HT1080 (cell line): ENCODE measurements around the gene RGS3. TPM values are rescaled to one million over a fixed set of nuclear protein-coding genes. Genes with fewer than 3 reads are reported as not detected.

Experiments
- DNase-seq: peaks from one replicate; pipeline ENCODE4 v3.0.0-alpha.2; 2015; ENCODE audit warnings: low read depth
- total RNA-seq: library from RNA; depleted of rRNA; stranded (reverse); fragments of >200 nt; shearing (Covaris generic); gene quantifications from 2 replicates; pipeline ENCODE4 v1.2.3, GENCODE V29; 2014

RGS3 gene
- total RNA-seq, 1 experiment from 2014 or later: 52.0 TPM

DNA sequence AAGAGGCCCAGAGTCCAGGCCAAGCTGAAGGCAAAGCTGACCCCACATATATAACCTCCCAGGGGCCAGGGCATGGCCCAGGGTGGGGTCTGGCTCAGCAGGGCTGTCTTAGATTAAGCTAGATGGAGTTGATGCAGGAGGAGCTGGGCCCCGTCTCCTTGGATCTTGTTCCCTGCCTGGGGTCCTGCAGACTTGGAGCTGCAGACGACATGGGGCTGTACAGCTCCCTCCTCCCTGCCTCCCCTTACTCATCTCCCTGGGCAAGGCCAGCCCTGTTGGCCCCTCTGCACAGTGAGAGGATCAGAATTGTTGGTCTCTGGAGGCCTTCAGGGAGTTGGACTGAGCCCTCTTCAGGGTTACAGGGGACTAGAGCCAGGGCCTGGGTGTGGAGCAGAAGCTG, 134.9 kb downstream of the RGS3 start:
- DNase-seq: no peak

DNA sequence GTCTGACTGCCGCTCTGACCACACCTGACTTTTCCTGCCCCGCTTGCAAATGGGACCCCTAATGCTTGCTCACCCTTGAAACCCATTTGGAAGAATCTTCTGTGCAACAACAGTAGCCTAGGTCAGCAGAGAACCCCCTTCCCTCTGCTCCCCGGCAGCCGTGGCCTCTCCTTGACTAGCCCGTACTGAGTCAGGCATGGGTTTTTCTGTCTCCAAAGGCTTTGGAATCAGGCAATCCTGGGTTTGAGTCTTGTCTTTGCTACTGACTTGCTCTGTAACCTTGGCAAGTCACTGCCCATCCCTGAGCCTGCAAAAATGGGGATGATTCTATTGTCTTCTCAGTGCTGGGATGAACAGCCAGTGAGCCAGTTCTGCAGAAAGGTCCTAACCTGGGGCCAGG, 135.4 kb downstream of the RGS3 start:
- DNase-seq: no peak

DNA sequence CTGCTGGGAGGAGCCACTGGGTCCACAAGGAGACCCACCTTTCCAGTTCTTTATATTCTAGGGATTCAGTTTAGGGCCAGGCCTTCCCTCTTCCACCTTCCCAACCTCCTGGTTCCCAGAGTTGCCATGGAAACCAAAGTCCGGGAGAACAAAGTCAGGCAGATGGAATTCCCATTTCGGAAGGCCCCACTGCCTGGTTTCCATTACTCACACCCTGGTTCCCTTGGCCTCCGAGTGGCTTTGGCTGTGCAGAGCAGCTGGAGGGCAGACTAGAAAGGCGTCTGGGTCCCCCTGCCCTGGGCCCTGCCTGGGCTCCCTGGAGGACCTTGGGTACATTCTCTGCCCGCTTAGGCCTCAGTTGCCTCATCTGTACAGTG, 136.1 kb downstream of the RGS3 start:
- peak; percentile 71 for DNase-seq

DNA sequence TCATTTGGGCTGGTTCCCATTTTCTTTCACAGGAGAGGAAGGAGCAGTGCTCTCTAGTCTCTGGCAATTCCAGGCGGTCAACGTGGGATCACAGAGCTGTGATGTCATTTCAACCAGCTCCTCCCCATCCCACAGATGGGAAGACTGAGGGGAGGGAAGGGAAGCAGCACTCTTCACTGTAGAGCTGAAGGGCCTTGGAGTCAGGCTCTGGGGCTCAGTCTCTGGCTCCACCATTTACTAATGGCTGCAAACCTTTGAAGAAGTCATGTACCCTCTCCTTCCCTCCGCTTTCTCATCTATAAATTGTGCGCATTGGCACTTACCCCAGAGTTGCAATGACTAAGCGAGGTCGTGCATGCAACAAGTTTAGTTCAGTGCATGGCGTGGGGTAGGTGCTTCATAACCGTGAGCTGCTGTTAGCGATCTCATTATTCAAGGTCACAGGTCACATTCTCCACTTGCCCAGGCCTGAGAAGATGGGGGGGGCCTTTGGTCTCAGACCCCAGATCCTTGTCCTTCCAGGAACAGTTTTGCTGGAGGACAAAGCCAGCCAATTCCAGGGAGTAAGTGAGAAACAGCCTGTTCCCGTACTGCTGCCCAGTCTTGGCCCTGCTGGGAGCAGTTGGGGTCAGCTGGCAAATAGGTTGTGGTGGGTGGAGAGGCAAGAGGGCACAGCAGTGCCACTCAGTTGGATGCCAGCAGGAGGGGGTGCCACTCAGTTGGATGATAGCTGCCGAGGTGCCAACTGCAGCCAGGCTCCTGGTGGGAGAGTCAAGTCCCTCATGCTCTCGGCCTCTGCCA, 136.7 kb downstream of the RGS3 start:
- DNase-seq: no peak

DNA sequence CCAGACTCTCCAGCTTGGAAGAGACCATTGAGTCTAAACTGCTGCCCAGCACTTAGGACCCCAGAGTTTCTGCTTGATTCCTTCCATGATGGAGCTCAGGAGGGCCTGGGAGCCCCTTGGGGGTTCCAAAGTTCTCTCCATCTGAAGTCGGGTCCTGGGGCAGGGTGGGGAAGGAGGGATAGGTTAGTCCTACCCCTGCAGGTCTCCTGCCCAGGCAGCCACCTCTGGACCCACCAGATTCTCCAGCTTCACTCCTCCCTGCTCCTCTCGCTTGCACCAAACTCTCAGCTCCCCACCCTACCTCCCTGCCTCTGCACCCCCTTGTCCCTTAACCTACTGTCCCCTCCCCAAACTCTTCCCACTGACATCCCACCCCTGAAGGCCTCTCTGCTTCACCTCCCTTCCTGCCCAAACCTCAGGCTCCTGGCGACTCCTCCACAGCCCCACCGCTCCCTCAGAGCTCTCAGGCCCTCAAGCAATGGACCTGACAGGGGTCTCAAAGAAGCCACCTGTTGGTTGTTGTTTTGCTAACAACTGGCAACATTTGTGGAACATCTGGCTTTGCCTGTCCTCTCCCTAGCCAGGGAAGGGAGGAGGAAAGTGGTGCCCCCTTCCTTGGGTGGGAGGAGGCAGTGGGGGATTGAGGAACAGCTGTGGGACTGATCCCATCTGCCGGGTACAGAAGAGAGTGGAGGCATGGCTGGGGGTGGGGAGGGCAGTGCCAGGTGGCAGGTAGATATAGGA, 137.5 kb downstream of the RGS3 start:
- no peak for DNase-seq

DNA sequence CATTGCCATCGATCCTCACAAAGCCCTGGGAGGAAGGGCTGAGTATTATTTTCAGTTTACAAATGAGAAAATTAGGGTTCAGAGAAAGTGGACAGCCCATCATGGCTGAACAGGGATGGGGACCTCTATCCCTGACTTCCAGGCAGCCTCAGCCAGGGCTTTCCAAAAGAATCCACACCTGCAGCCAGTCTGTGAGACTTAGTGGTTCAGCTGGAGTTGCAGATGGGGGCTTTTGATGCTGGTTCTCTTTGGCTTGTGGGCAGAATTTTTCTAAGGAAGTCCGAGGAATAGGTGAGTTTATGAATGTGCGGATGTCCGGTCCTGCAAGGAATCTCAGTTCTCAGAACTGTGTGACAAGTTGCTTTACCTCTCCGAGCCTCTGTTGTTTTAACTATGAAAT, 138.1 kb downstream of the RGS3 start:
- DNase-seq: no peak

DNA sequence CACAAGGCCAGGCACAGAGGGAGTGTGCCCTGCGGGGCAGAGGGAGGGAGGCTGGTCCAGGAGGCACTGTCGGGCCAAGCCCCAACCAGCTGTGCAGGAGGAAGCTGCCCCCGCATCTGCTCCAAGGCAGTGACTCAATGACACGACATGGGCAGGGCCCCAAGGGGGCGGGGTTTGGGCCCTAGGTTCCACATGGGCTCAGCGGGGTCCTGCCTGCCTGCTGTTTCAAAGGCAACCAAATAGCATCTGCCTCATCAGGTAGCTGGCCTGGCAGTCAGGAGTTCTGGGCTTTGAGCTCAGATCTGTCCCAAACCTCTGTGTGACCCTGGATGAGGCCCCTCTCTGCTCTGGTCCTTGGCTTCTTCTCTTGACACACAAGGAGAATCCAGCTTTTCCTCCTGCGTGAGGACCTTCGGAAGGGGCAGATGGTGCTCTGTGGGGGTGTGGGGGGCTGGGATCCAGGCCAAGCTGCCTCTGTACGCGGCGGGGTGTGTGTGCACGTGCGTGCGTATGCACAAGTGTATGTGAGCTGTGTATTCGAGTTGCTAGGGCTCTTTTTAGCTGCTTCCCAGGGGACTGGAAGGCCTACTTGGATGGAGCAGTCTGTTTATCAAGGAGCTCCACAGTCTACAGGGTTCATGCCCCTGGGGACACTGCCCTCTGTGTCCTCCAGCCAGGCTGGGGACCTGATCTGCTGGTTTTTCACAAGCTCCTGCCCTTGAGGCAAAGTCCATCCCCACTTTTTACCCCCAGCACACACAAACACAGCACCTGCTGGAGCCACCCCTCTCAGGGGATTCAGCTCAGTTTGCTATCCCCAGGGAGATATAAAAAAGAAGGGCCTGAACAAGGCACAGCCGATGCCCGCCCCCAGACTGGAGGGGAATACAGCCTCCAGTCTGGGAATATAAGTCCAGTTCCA, 138.9 kb downstream of the RGS3 start:
- DNase-seq: peak; percentile 67

DNA sequence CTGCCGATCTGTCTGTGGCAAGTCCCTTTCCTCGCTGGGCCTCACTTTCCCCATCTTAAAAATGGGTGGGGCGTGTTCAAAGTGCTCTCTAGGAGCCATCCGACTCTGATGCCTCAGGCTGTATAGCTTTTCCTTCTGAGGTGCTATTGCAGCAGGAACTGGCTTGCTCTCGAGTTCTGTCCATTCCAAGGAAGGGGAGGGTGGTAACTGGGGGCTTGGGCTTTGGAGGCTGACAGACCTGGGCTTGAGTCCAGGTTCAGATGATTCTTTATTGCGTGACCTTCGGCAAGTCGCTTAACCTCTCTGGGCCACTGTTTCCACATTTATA, 139.5 kb downstream of the RGS3 start:
- no peak for DNase-seq

DNA sequence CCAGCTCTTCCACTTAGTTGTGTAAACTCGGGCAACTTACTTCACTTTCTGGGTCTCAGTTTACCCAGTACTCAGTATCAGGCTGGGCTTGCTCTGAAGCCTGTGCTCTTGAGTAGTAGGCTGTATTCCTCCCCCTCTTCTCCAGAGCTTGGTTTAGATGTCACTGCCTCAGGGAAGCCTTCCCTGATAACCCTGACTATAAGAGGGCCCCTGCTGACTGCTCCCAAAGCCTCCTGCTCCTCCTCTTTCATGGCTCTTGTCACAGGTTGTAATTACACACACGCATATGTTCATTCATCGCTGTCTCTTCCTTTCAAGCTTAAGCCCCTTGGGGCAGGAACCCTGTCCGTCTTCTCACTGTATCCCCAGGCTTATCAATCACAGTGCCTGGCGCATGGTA, 140.2 kb downstream of the RGS3 start:
- no peak for DNase-seq

DNA sequence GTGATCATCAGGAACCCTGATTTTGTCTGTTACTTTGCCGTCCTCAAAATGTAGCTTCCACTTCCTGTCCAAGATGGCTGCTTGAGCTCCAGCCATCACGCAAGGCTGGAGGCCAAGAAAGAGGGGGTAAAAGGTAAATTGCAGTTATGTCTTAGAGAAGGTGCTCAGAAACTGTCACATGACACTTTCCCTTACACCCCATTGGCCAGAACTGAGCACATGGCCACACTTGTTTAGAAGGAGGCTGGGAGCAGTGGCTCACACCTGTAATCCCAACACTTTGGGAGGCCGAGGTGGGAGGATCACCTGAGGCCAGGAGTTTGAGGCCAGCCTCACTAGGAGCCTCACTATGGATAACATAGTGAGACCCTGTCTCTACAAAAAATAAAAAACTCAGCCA, 140.9 kb downstream of the RGS3 start:
- no peak for DNase-seq

DNA sequence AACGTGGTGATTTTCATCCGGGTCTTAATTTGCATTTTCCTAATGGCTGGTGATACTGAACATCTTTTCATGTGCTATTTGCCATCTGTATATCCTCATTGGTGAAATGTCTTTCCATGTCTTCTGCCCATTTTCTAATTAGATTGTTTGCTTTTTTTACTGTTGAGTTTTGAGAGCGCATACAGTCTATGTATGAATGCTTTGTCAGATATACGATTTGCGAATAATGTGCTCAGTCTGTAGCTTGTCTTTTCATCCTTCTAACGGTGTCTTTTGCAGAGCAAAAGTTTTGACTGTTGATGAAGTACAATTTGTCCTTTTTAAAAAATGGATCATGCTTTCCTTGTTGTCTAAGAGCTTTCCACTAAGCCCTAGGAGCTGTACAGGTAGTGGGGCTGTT, 143.0 kb downstream of the RGS3 start:
- no peak for DNase-seq

DNA sequence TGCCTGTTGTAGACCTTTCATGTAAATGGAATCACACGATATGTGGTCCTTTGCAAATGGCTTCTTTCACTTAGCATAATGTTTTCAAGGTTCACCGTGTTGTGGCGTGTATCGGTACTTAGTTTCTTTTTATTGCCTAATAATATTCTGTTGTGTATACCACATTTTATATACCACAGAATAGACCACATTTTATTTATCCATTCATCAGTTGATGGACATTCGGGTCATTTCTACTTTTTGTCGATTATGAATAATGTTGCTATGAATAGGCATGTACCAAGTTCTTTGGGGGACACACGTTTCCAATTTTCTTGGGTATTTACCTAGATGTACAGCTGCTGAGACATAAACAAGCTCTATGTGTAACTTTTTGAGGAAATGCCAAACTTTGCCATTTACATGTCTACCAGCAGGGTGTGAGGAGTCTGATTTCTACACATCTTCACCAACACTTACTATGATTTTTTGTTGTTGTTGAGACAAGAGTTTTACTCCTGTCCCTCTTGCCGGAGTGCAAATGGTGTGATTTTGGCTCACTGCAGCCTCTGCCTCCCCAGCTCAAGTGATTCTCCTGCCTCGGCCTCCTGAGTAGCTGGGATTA, 144.7 kb downstream of the RGS3 start:
- no peak for DNase-seq

DNA sequence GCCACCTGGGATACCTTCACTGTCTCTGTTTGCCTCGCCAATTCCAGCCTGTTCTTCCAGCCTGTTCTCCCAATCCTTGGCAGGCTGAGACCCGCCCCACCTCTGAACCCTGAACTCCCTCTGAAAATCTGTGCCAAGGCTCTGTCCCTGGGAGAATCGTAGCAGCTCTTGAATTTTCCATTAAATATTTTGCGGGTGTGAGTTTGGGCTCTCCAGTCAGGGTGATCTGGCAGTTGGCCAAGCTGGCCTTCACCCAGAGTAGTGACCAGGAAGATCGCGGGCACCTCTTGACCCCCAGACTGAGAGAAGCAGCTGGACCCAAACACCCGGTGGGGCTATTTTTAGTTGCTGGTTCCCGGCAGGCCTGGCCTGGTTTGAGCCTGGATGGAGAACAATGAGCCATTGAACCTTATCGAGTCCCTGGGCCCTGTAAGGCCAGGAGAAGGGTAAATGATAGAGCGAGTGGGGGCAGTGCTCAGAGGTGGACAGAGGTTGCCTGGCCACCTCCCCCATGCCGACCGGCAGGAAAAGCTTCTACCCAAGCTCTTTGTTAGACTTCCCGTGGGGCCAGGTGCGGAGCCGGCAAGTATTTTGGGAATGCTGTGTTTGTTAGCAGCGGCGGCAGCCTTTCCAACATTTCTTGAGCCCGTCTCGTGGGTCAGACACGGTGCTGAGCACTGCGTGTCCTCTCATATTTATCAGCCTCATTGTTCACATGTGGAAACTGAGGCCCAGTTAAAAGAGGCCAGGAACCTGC, 146.2 kb downstream of the RGS3 start:
- no peak for DNase-seq

DNA sequence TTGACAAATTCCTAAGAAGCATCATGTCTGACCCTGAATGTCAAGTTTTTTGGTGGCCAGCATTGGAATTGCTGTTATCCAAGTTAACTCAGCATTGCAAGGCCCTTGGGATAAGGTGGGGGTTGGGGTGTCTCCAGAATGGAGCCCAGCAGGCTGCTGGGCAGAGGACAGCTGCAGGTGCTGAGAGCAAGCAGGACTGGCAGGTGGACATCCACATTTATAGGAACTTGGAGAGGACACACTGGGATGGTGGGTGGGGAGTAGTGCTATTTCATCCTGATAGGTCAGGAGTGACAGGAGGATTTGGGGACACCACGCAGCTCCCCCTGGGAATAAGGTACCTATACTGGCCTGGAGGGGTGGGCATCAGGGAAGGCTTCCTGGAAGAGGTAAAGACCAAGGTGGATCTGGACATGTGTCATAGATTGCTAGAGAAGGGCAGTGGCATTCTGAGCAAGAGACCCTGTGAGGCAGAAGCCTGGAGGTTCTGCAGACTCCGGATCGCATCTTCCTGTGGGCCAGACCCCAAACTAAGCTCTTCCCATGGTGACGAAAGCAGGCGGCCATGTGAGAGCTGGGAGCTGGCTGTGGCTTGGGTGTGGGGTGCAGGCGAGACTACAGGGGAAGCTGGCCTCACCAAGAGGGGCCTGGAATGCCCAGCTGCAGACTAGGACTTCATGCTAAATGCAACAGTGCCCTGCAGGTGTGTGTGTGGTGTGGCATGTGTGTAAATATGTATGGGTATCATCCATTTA, 148.1 kb downstream of the RGS3 start:
- DNase-seq: no peak

DNA sequence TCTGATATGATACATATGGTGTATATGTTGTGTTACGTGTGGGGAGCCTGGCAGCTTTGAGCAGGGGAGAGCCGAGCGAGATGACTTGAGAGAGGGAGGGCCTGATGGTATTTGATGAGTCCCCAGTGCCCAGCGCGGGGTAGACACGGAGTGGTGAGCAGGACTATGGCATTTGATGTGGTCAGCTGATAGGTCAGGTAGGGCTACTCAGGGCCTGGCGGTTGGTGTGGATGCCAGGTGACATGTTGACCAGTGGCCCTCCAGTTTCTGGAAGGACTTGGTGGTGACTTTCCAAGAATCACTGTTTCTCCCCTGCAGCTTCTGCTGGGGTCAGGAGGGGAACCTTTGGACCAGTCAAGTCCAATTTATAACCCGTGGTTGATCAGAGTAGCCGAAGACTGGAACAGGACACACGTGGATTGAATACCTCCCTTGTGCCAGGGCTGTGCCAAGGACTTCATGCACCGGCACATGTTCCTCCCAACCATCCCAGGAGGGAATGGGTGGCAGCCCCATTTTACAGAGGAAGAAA, 148.8 kb downstream of the RGS3 start:
- DNase-seq: no peak

DNA sequence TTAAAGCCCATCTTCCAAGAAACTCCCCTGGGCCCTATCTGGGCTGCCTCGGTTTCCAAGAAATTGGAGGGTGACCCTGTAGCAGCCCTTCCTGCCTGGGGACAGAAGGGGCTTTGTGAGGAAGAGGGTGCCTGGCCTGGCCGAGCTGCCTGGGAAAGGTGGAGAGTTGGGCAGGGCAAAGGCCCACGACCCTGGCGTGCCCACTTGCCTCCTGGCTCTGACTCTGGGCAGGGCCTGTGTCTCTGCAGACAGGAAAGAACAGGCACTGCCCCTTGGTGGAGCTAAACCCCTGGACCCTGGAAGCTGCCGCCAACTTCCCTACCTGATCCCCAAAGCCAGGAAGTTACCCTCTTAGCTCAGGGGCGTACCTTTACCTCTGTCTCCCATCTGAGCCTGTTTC, 149.3 kb downstream of the RGS3 start:
- DNase-seq: no peak

DNA sequence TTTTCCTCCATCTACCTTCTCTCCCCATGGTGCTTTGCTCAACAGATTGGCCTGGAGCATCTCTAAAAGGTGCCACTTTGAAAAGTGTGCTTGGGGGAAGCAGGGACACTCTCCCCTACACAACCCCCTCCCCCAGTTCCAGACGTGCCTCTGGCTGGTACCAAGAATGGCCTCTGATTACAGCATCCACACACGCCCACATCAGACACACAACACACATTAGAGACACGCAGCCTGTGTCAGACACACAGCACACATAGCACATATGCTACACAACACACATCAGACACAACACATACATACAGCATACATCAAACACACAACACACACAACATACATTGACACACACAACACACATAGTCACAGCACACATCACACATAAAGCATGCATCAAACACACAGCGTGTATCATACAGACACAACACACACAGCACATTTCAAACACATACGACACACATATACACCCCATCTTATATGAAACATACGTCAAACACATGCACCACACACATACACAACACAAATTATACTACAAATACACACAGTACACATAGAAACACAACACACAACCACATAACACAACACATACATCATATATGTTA, 150.4 kb downstream of the RGS3 start:
- DNase-seq: no peak

DNA sequence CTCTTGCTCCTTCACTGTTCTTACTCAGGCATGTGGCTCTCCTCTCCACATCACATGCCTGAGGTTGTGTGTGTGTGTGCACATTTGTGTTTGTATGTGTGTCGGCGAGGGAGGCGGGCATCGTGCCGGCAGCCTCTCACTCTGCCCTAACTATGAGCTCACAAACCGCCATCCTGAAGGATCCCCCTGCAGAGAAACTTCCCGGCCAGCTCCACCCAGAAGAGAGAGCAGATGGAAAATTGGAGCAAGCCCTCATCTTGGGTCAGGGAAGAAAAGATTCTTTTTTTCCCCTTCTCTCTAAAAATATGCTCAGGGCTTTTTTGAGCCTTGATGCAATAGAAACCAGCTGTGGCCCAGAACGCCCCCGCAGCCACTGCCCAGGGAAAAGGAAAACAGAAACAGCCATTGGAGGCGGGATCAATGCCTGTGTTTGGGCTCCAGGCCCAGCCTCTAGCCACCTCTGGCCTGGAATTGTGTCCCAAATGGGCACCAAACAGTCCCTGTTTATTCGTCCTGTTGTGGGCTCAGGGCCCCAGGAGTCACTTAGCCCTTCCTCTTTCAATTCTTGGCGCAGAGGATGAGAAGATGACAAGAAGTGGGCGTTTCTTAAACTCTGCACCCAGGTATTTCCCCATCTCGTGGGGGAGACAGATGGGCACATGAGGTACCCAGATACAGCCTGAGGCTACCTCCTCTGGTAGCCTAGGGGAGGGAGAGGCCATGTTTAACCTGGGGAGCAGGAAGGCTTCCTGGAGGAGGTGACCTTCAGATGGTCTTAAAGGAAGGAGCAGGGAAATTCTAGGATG, 151.5 kb downstream of the RGS3 start:
- DNase-seq: no peak

DNA sequence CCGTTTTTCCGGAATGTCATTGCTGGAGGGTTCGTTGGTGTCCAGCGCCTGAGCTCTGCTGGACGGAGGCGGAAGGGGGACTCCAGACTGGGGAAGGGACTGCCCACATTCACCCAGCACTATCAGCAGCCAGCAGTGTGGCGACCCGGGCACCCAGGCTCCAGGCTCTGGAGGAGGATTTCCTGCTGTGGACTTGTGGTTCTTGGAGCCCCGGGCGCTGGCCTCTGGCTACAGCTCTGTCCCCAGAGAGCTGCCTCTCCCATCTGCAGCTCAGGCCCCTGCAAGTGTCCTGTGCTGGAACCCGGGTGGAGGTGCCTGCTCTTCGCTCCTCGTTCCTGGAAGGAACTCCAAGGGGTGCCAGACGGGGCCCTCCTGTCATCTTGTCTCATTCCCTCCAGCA, 152.6 kb downstream of the RGS3 start:
- no peak for DNase-seq
